ENCODE results near the gene GSTM3. TPM values are rescaled to one million over a fixed set of nuclear protein-coding genes. Genes with fewer than 3 reads are reported as not detected.

Gene GSTM3
- total and polyA plus RNA-seq, 9 of the 15 experiments (the other 6 are each of a cell fraction or from before 2014, with no cell fraction given), result 3.9 to 24.5 (median 9.4) TPM

DNA sequence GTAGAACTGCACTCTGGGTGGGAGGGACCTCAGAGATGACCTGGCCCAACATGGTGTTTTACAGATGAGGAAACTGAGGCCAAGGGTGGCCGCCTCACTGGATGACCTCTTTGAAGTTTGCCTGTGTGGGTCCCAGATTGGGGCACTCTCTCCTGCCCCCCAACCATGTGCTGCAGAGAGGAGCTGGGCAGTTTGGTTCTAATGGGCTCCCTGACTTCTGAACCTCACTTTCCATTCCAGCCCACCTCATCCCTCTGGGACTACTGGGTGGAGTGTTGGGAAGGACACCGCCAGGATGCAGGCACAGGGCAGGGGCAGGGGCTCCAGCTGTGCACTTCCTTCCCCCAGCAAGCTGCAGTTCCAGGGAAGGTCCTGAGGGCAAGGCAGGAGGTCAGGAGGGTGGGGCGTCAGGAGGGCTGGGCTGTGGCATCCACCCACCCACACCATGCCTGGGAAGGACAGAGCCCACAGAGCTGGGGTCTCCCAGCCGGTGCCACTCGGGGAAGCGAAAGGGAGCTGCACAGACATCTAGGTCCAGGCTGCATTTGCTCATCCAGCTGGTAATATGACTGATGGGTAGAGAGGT, 33.2 kb upstream of the GSTM3 start (continued):
- 0 out of 2 replicates have a peak, but pooled peaks have one; percentile 17 for TF ChIP-seq ARID4B (CRISPR knock-in tag; IDR thresholded peaks at IDR 0.05)
- 0 out of 2 replicates have a peak, but pooled peaks have one; percentile 66 for TF ChIP-seq RUNX1 (IDR thresholded peaks at IDR 0.05; ENCODE audit: low read depth)
- TF ChIP-seq ZNF41 (CRISPR knock-in tag; conservative IDR thresholded peaks at IDR 0.05), result no peak

- H3K27me3 ChIP-seq (ENCODE audit: control insufficient read depth in 2 of 2, insufficient read depth in 2 of 2, low read length in 2 of 2), result peaks cover 2 to 22% of the 10 kb centered on the region in 2 experiments; a peak in 3 of 5 replicates
- no peaks in the 10 kb centered on the region for H3K79me2 ChIP-seq (ENCODE audit: control insufficient read depth, insufficient read depth, low read length)
- no peaks in the 10 kb centered on the region for H4K20me1 ChIP-seq (replicated peaks; ENCODE audit: control insufficient read depth, insufficient read depth, low read length)
- intact Hi-C loops (cut with micrococcal nuclease) (loop anchor here (1.0 kb wide), 3 partner anchors 55 to 227 kb away; no protein-coding TSS in a partner anchor), in situ Hi-C loops (cut with MboI) (loop anchor here (5.0 kb wide), 1 partner anchor 131 kb away; no protein-coding TSS in a partner anchor)
- 20% methylated on average over 17 of the region's 17 CpGs for WGBS (ENCODE audit: insufficient coverage, low coverage, missing lambda C conversion rate)
- peak; percentile 95 for ATAC-seq
- ChIA-PET CTCF (ENCODE audit: low intra/inter-chr PET ratio) (interaction anchor here (0.9 to 7.1 kb wide), 6 partner anchors 124 to 275 kb away, joined by 4 to 202 read pairs (median 22); partner anchors contain the start of gene AHCYL1), POLR2A (interaction anchor here (0.5 to 10.2 kb wide), 9 partner anchors 45 to 232 kb away, joined by 3 to 99 read pairs (median 4); partner anchors contain the start of genes AHCYL1 and GNAI3)
- no peak overlapping the region for H3K4me3 ChIP-seq
- no peak for FAIRE-seq
- no peaks in the 10 kb centered on the region for H3K9me3 ChIP-seq (replicated peaks; ENCODE audit: control insufficient read depth, insufficient read depth, low read depth, low read length)
- peaks cover 11 to 12% of the 10 kb centered on the region in 2 experiments; a peak in 3 of 5 replicates for H3K4me1 ChIP-seq (replicated peaks in 1 of 2; ENCODE audit: control insufficient read depth in 2 of 2, insufficient read depth in 2 of 2, low read length in 2 of 2)
- no peaks in the 10 kb centered on the region for H3K9me1 ChIP-seq (ENCODE audit: control insufficient read depth, insufficient read depth, low read length)
- H3K4me2 ChIP-seq (ENCODE audit: insufficient read depth, low read length), result no peak overlapping the region
- no peak overlapping the region for H3K27ac ChIP-seq (ENCODE audit: extremely low read depth, low read depth, low read length)
- H2AFZ ChIP-seq (ENCODE audit: low read depth, low read length), result peak overlapping the region; percentile 66
- H3K36me3 ChIP-seq (ENCODE audit: control insufficient read depth, insufficient read depth, low read length), result no peaks in the 10 kb centered on the region
- DNase-seq (ENCODE audit: extremely low read depth in 1 of 4, low spot score in 3 of 4), result peak; percentile 67 to 90 (median 76)
- H3K9ac ChIP-seq (ENCODE audit: insufficient read depth in 1 of 2, low read depth in 2 of 2, low read length in 2 of 2), result peak overlapping the region in 1 of 2 experiments; percentile 3; a peak in 1 of 4 replicates
- no TSS peak for BruUV-seq (replicated peaks)
- TF ChIP-seq ZNF511 (CRISPR knock-in tag; IDR thresholded peaks at IDR 0.05) (no peak), KDM5B (IDR thresholded peaks at IDR 0.05; ENCODE audit: insufficient replicate concordance, low read depth, low read length) (no peak), EWSR1 (IDR thresholded peaks at IDR 0.05; ENCODE audit: borderline replicate concordance, low read depth, partially characterized antibody) (no peak), ZNF609 (CRISPR knock-in tag; IDR thresholded peaks at IDR 0.05; ENCODE audit: borderline replicate concordance) (no peak)
Measured at GRCh38 chr1:109773203-109773899, 32.5 kb upstream of the GSTM3 start.
